H1 (cell line): Measurements from ENCODE around the gene ROBO2. TPM values are rescaled to one million over a fixed set of nuclear protein-coding genes. Genes with fewer than 3 reads are reported as not detected.

Experiments
- CTCF ChIA-PET: fragments of 300-600 bp; sonication (Branson Sonifier 250); formaldehyde crosslinking; loops from one replicate; lab custom pipeline; 2021; ENCODE audit not compliant: partially characterized antibody; lab: Charles Lee
- POLR2A ChIA-PET: fragments of 300-600 bp; sonication (Branson Sonifier 250); formaldehyde crosslinking; loops from one replicate; lab custom pipeline; 2021; ENCODE audit warnings: inconsistent platforms; ENCODE audit not compliant: partially characterized antibody; lab: Charles Lee
- DNase-seq, 2 experiments: peaks; one replicate each; pipeline versions ENCODE4 v3.0.0 to v3.0.0-alpha.2; 2010 to 2022; ENCODE audit warnings: low spot score in 2 of 2, low read depth in 1 of 2, mixed read lengths in 1 of 2
- FAIRE-seq: peaks from 2 replicates; lab custom pipeline; 2011; peaks lifted over from hg19 to GRCh38; lab: Jason Lieb, UNC
- H2AFZ ChIP-seq: 2 replicates; pipeline ENCODE4 v1.8.1; 2012; ENCODE audit warnings: low read length, inconsistent platforms
- H2AK5ac ChIP-seq: 2 replicates; pipeline ENCODE4 v1.6.1; 2013; ENCODE audit warnings: low read depth, low read length
- H2BK120ac ChIP-seq: replicated peaks from 2 replicates; pipeline ENCODE3; 2013; ENCODE audit warnings: low read depth, low read length, inconsistent platforms
- H2BK12ac ChIP-seq: 2 replicates; pipeline ENCODE4 v1.6.1; 2013; ENCODE audit warnings: low read depth, low read length
- H2BK15ac ChIP-seq: 2 replicates; pipeline ENCODE4 v1.6.1; 2013; ENCODE audit warnings: low read length
- H2BK20ac ChIP-seq: 2 replicates; pipeline ENCODE4 v1.6.1; 2013; ENCODE audit warnings: low read length
- H2BK5ac ChIP-seq: 2 replicates; pipeline ENCODE4 v1.6.1; 2013; ENCODE audit warnings: low read depth, low read length
- H3K14ac ChIP-seq: 2 replicates; pipeline ENCODE4 v1.6.1; 2013; ENCODE audit warnings: inconsistent platforms; ENCODE audit not compliant: insufficient read length
- H3K18ac ChIP-seq: 2 replicates; pipeline ENCODE4 v1.6.1; 2013; ENCODE audit warnings: low read length; ENCODE audit errors: extremely low read depth
- H3K23ac ChIP-seq: 2 replicates; pipeline ENCODE4 v1.6.1; 2013; ENCODE audit warnings: inconsistent platforms; ENCODE audit not compliant: insufficient read length
- H3K23me2 ChIP-seq: 2 replicates; pipeline ENCODE4 v1.6.1; 2013; ENCODE audit warnings: low read depth, low read length
- H3K27ac ChIP-seq: 2 replicates; pipeline ENCODE4 v1.6.1; 2011; ENCODE audit warnings: low read depth, low read length, inconsistent platforms
- H3K27me3 ChIP-seq, 4 experiments: replicated peaks in 1 of 4; 1 replicate in 1 of 4; 2 replicates in 3 of 4; pipeline versions ENCODE4 v1.6.1 to v1.8.1; 2011 to 2013; ENCODE audit warnings: low read length in 3 of 4, mild to moderate bottlenecking in 3 of 4, inconsistent platforms in 2 of 4, mixed read lengths in 2 of 4, moderate library complexity in 1 of 4; ENCODE audit not compliant: control insufficient read depth in 3 of 4, insufficient read depth in 3 of 4; ENCODE audit errors: extremely low read depth in 1 of 4
- H3K36me3 ChIP-seq, 4 experiments: 2 replicates each; pipeline versions ENCODE4 v1.6.1 to v1.8.1; 2011 to 2013; ENCODE audit warnings: mild to moderate bottlenecking in 4 of 4, low read length in 3 of 4, moderate library complexity in 2 of 4, control low read depth in 1 of 4, inconsistent platforms in 1 of 4; ENCODE audit not compliant: insufficient read depth in 4 of 4, control insufficient read depth in 2 of 4
- H3K4ac ChIP-seq: replicated peaks from 2 replicates; pipeline ENCODE3; 2013; ENCODE audit warnings: low read length, low read depth, mixed read lengths, inconsistent platforms; ENCODE audit not compliant: insufficient read length
- H3K4me1 ChIP-seq, 4 experiments: replicated peaks in 1 of 4; 1 replicate in 1 of 4; 2 replicates in 3 of 4; pipeline versions ENCODE4 v1.6.1 to v1.8.1; 2011 to 2013; ENCODE audit warnings: low read length in 3 of 4, inconsistent platforms in 2 of 4, mixed read lengths in 1 of 4; ENCODE audit not compliant: insufficient read depth in 4 of 4, control insufficient read depth in 3 of 4
- H3K4me2 ChIP-seq, 2 experiments: 2 replicates each; pipeline versions ENCODE4 v1.6.1 to v1.8.1; 2011 to 2013; ENCODE audit warnings: low read depth in 2 of 2, low read length in 2 of 2, control low read depth in 1 of 2, inconsistent platforms in 1 of 2, mild to moderate bottlenecking in 1 of 2; ENCODE audit not compliant: insufficient read depth in 1 of 2
- H3K4me3 ChIP-seq, 4 experiments: fragments of 200-600, 300-600 bp in 1 of 4; sonication (generic), shearing (Covaris generic), sonication (Bioruptor Twin) in 1 of 4; 2 replicates each; pipeline versions ENCODE4 v1.5.1 to v1.8.1; 2011 to 2016; ENCODE audit warnings: low read length in 4 of 4, low read depth in 3 of 4, control low read depth in 2 of 4, inconsistent platforms in 2 of 4, mild to moderate bottlenecking in 2 of 4, mixed read lengths in 1 of 4, moderate library complexity in 1 of 4; ENCODE audit not compliant: insufficient read depth in 2 of 4; ENCODE audit errors: extremely low read depth in 1 of 4
- H3K56ac ChIP-seq: replicated peaks from 2 replicates; pipeline ENCODE3; 2013; ENCODE audit warnings: low read depth, mild to moderate bottlenecking, mixed read lengths, low read length, inconsistent platforms; ENCODE audit not compliant: insufficient read length
- H3K79me1 ChIP-seq: 2 replicates; pipeline ENCODE4 v1.6.1; 2013; ENCODE audit warnings: low read depth, low read length, control low read depth
- H3K79me2 ChIP-seq, 2 experiments: 2 replicates each; pipeline versions ENCODE4 v1.6.1 to v1.8.1; 2012 to 2013; ENCODE audit warnings: low read length in 2 of 2, mild to moderate bottlenecking in 2 of 2, inconsistent platforms in 1 of 2; ENCODE audit not compliant: insufficient read depth in 2 of 2, control insufficient read depth in 1 of 2
- H3K9ac ChIP-seq, 4 experiments: replicated peaks in 1 of 4; 1 replicate in 1 of 4; 2 replicates in 3 of 4; pipeline versions ENCODE4 v1.6.1 to v1.8.1; 2011 to 2013; ENCODE audit warnings: low read depth in 3 of 4, low read length in 3 of 4, control low read depth in 2 of 4, mild to moderate bottlenecking in 2 of 4, moderate library complexity in 2 of 4, inconsistent platforms in 1 of 4; ENCODE audit errors: extremely low read depth in 1 of 4
- H3K9me3 ChIP-seq, 2 experiments: 2 replicates each; pipeline versions ENCODE4 v1.6.1 to v1.8.1; 2012 to 2013; ENCODE audit warnings: mild to moderate bottlenecking in 2 of 2, moderate library complexity in 2 of 2, control low read depth in 1 of 2, inconsistent platforms in 1 of 2, low read depth in 1 of 2, low read length in 1 of 2, mixed read lengths in 1 of 2; ENCODE audit not compliant: insufficient read depth in 2 of 2
- H4K20me1 ChIP-seq, 2 experiments: replicated peaks in 1 of 2; 2 replicates each; pipeline versions ENCODE3 to v1.8.1; 2011 to 2013; ENCODE audit warnings: inconsistent platforms in 2 of 2, low read length in 2 of 2, mild to moderate bottlenecking in 1 of 2; ENCODE audit not compliant: insufficient read depth in 2 of 2, control insufficient read depth in 1 of 2
- H4K5ac ChIP-seq: 2 replicates; pipeline ENCODE4 v1.6.1; 2013; ENCODE audit warnings: low read length, low read depth, mixed read lengths, inconsistent platforms; ENCODE audit not compliant: insufficient read length
- H4K8ac ChIP-seq: 2 replicates; pipeline ENCODE4 v1.8.0; 2013; ENCODE audit warnings: mild to moderate bottlenecking, moderate library complexity, low read length, inconsistent platforms; ENCODE audit not compliant: insufficient read depth; ENCODE audit errors: extremely low read depth
- H4K91ac ChIP-seq: replicated peaks from 2 replicates; pipeline ENCODE3; 2013; ENCODE audit warnings: low read length, mixed read lengths, inconsistent platforms; ENCODE audit not compliant: insufficient read length
- KDM4A ChIP-seq: IDR thresholded peaks from one replicate; pipeline ENCODE4 v1.7.1; 2012; ENCODE audit warnings: low read depth, mild to moderate bottlenecking, moderate library complexity, low read length, inconsistent platforms; ENCODE audit not compliant: severe bottlenecking
- MAX ChIP-seq: IDR thresholded peaks from 2 replicates; pipeline ENCODE4 v1.6.1; 2012; ENCODE audit warnings: inconsistent platforms
- WGBS, 2 experiments: shearing (Covaris generic) in 1 of 2; methylation state at CpG; one replicate each; pipeline versions ENCODE4 v1.1.6 to v1.1.7; 2013 to 2015; ENCODE audit warnings: low lambda C conversion rate in 2 of 2, mixed read lengths in 2 of 2, inconsistent platforms in 1 of 2, low coverage in 1 of 2, missing lambda C conversion rate in 1 of 2; ENCODE audit not compliant: insufficient replicate concordance in 2 of 2, insufficient coverage in 1 of 2, insufficient read length in 1 of 2; ENCODE audit errors: extremely low coverage in 1 of 2, missing lambda C conversion rate in 1 of 2; 5-methylcytosine and 5-hydroxymethylcytosine counted together
- polyA plus RNA-seq, 7 experiments: library from polyadenylated mRNA; depleted of rRNA in 3 of 7; stranded (reverse) in 5 of 7; unstranded in 2 of 7; fragments of >200 nt in 5 of 7; fragments of 200-250 nt in 2 of 7; gene quantifications; 1 replicate in 5 of 7; 2 replicates in 1 of 7; 4 replicates in 1 of 7; pipeline versions ENCODE4 v1.2.1 to v1.2.3, GENCODE V29; 2011 to 2013; ENCODE audit warnings: missing spikeins in 2 of 7, mixed read lengths in 2 of 7
- small RNA-seq: library from polyadenylated mRNA; stranded (forward); fragments of <200 nt; extraction: miRNeasy Mini kit (QIAGEN cat#:217004); gene quantifications from one replicate; pipeline ENCODE3, GENCODE V24; 2013; ENCODE audit not compliant: insufficient read depth
- total RNA-seq: library from RNA; stranded (reverse); fragmentation: NEBNext Ultra II Directional; extraction: Animal tissue kit (Norgen Biotek cat#: 25700); gene quantifications from 2 replicates; pipeline ENCODE4 v1.2.1, GENCODE V29; 2021

ROBO2 gene
- total and polyA plus RNA-seq, 2 of the 8 experiments (the other 6 are each of a cell fraction or from before 2014, with no cell fraction given), result 1.5 to 2.9 TPM

DNA sequence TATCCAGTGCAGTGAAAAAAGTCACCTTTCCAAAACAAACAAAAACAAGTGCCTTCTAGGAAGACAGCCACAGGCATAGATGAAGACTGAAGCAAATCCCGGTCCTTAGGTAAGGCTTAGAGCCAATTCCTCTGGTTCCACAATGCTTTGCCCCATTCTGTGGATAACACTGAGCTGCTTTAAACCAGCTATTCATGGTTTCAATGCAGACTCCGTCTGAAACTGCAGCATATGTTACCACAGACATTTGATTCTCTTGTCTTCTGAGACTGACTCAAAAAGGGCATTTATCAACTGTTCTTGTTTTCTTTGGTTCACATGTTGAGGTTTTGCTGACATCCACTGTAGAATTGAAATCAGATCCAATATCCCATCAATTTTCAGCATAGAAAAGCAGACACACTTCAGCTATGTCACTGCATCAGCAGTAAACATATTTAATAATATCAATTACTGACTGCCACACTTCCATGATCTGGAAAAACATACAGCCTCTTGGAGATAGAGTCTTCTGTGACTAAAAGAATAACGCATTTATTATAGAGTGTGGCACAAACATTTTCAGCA is 659.3 kb downstream of the ROBO2 start:
- Histone ChIP-seq H3K9me3 (no peaks in the 10 kb centered on the region), H2BK12ac (no peak overlapping the region), H2BK20ac (no peak overlapping the region), H2BK5ac (no peak overlapping the region), H4K91ac (no peak overlapping the region), H3K79me2 (no peaks in the 10 kb centered on the region), H2BK15ac (no peak overlapping the region), H3K23ac (no peak overlapping the region), H3K4ac (no peak overlapping the region), H3K23me2 (no peaks in the 10 kb centered on the region; the same call in 1 of the 2 replicates), H3K9ac (peak overlapping the region in 1 of 4 experiments; percentile 13; a peak in 1 of 7 replicates), H4K5ac (no peak overlapping the region), H4K8ac (no peak overlapping the region), H4K20me1 (no peaks in the 10 kb centered on the region), H2BK120ac (no peak overlapping the region), H2AK5ac (no peak overlapping the region), H2AFZ (0 out of 2 replicates have a peak overlapping the region, but pooled peaks have one; percentile 76), H3K4me1 (no peaks in the 10 kb centered on the region; a peak in 2 of 7 replicates), H3K18ac (no peak overlapping the region), H3K27me3 (no peaks in the 10 kb centered on the region), H3K4me3 (no peak overlapping the region), H3K27ac (no peak overlapping the region), H3K14ac (no peak overlapping the region), H3K56ac (no peak overlapping the region), H3K4me2 (no peak overlapping the region), H3K36me3 (no peaks in the 10 kb centered on the region), H3K79me1 (no peaks in the 10 kb centered on the region)
- DNase-seq (no peak), FAIRE-seq (no peak)
- 85% methylated on average over 3 of the region's 3 CpGs; no CpG with 5 or more reads in 1 of the 2 experiments for WGBS, 2 experiments
- ChIA-PET POLR2A (no interaction called here), CTCF (no interaction called here)
- TF ChIP-seq KDM4A (no peak), MAX (no peak)

Small RNAs within 50 kb of the gene (small RNA-seq; reads per million reads assigned to genes)
- gene RNU6-386P, result not detected
